PC-9 (cell line): ENCODE data around the gene TNFSF12.

Source experiments
- CTCF ChIP-seq: fragments of 200-600 bp; sonication (generic); conservative IDR thresholded peaks from 2 replicates; pipeline ENCODE4 v1.6.1; 2017; ENCODE audit warnings: mixed run types, antibody characterized with exemption, mild to moderate bottlenecking, moderate library complexity
- EZH2 ChIP-seq: fragments of 200-600 bp; sonication (generic); IDR thresholded peaks from 2 replicates; pipeline ENCODE4 v1.8.0; 2017; ENCODE audit warnings: antibody characterized with exemption, low read depth

GRCh38 chr17:7515911-7516610 lies 32.8 kb upstream of the TNFSF12 start:
- TF ChIP-seq CTCF (no peak), EZH2 (no peak)
